GM15510 (cell line): ENCODE results near the gene LMAN2.
A peak's percentile ranks its signal among the peaks of the same experiment; 100 is the strongest.

Experiments
- POLR2A ChIP-seq: IDR thresholded peaks from 3 replicates; pipeline ENCODE4 v1.6.1; 2011; ENCODE audit warnings: borderline replicate concordance; ENCODE audit not compliant: insufficient read length; ENCODE audit errors: extremely low read depth

LMAN2 gene, protein sequence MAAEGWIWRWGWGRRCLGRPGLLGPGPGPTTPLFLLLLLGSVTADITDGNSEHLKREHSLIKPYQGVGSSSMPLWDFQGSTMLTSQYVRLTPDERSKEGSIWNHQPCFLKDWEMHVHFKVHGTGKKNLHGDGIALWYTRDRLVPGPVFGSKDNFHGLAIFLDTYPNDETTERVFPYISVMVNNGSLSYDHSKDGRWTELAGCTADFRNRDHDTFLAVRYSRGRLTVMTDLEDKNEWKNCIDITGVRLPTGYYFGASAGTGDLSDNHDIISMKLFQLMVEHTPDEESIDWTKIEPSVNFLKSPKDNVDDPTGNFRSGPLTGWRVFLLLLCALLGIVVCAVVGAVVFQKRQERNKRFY

DNA sequence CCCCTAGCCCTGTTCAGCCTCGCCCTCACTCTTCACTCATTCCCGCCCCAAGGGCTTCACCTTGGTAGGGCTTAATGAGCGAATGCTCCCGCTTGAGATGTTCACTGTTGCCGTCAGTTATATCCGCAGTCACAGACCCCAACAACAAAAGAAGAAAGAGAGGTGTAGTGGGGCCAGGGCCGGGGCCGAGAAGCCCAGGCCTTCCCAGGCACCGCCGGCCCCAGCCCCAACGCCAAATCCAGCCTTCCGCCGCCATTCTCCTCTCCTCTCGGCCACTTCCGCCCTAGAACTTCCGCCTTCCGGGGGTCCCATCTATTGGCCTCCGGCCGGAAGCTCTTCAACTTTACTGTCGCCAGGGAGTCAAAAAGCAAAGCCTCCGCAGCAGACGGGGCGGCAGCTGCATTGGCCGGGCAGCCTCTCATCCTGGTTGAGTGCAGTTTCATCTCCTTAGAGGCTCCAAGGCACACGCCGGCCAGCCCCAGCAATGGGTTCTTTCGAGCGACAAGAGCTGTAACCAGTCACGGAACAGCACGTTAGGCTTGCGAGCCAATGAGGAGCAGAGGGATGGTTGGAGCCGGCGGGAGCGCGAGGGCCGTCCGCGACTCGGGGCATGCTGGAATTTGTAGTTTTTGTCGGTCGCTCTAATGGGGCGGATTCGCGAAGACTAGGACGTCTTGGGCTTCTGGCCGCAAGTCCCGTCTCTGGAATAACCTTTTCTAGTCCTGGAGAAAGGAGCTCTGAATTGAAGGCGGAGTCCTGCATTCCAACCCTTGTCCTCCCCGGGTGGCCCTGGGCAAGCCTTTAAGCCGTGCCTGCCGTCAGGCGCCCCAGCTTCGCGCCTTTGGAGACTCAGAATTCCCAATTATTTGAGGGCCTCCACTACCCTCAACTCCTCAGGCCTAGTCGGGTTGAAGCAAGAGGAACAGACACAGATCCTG lies at the start of gene LMAN2:
Gene LMAN2, minus strand, starts transcription at position 277 of the 938 bp plus-strand sequence. Its CDS starts 21 bp downstream, at position 256.
- TF ChIP-seq POLR2A: peak; percentile 83

DNA sequence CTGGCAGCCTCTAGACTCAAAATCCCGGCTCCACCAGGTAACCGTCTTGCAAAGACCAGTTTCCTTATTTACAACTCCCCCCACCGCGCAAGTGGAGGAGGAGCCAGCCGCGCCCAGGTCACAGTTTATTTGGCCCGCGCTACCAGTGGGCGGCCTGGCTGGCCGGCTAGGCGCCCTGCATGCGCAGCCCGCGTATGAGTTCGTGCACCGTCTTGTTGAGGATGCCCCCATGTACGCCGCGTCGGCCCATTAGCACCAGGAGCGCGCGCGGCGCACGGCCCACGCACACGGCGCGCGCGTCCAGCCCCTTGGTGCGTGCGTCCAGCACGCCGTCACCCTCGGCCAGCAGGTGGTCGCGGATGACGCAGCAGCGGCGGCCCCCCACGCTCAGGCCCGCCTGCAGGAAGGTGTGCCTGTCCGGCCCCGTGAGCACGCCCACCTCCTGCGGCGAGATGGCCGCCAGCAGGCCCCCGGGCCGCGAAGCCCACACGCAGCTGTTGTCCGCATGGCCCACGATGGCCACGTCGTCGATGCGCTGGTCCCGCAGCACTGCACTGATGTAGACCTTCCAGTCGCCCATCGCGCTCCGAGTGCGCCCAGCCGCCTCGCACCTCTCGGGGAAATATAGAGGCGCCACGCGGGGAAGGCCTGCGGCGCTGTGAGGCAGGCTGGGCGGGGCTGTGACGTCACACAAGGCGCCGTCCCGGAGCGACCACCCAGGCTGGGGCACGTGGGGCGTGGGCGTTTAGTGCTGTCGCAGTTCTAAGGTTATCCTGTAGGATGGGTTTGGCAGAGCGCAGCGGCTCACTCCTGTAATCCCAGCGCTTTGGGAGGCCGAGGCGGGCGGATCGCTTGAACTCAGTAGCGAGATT lies 48.8 kb upstream of the LMAN2 start, which contains the start of gene PFN3:
Gene PFN3, minus strand, starts transcription at position 665 of the 872 bp plus-strand sequence. Its CDS starts 85 bp downstream, at position 580.
- no peak for TF ChIP-seq POLR2A

DNA sequence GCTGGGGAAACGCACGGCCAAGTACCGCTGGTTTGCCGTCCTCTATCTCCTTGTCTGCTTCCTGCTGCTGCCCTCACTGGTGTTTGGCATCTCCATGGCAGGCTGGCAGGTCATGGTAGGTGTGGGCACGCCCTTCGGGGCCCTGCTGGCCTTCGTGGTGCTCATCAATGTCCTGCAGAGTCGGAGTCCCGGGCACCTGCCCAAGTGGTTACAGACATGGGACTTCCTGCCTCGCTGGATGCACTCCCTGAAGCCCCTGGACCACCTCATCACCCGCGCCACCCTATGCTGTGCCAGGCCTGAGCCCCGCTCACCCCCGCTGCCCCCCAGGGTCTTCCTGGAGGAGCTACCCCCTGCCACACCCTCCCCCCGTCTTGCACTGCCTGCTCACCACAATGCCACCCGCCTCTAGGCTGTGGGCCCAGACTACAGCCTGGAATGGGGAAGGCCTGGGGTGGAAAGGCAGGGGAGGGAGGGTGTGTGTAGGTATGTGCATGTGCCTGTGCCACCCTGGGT lies 46.5 kb upstream of the LMAN2 start:
- no peak for TF ChIP-seq POLR2A

DNA sequence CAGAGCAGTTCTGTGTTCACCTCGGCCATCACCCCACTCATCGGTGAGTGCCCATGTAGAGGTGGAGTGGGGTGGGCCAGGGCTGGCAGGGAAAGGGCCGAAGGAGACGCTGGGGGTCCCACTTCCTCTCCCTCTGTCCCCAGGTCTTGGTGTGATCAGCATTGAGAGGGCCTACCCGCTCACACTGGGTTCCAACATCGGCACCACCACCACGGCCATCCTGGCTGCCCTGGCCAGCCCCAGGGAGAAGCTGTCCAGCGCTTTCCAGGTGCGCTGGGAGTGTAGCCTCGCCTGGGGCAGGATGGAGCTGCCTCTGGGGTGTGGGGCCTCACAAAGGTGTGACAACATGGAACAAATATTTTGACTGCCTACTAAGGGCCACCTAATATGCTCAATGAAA lies 45.3 kb upstream of the LMAN2 start:
- TF ChIP-seq POLR2A: no peak

DNA sequence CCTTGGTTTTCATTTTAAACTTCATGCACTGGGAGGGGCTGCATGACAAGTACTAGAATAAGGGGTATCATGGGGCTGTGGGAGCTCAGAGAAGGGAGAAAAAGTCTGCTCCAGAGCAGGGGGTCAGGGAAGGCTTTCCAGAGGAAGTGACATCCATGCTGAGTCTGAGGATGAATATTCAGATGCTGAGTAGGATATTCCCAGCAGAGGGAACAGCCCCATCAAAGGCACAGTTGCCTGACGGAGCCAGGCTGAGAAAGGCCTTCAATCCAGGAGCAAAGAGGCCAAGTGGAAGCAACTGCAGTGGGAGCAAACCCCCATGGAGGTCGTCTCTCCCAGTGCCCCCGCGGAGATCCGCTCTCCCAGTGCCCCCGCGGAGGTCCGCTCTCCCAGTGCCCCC lies 44.6 kb upstream of the LMAN2 start:
- TF ChIP-seq POLR2A: no peak

DNA sequence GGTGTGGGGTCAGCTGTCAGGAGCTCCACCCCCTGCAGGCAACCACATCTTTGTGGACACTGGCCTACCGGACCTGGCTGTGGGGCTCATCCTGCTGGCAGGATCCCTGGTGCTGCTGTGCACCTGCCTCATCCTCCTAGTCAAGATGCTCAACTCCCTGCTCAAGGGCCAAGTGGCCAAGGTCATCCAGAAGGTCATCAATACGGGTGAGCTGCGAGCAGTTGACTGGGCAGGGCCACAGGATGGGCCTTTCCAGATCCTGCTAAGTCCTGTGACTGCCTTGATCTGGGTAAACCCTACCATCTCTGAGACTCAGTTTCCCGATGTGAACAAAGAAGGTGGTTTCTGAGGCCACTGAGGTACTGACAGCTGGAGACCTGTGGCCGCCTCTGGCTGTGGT lies 42.5 kb upstream of the LMAN2 start:
- no peak for TF ChIP-seq POLR2A

DNA sequence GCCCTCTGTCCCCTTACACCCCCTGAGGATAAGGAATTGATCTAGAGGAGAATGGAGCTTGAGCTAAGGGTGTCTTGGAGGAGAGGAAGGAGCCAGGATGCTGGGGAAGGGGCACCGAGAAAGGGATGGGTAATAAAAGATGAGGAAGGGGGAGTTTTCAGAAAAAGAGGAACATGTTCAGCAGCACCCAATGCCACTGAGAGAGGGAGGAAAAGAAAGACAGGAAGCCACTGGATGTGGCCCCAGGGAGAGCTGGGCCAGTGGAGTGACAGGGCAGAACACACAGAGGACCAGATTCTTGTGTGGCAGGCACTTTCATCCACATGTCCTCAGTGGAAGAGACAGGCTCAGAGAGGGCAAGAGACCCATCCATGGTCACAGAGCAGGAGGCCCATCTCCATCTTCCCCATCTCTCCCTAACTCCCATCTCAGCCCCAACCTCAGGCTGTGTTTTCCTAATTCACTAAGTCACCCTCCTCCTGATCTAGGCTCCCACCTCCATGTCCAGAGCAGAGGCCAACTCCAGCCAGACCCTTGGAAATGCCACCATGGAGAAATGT lies 41.8 kb upstream of the LMAN2 start:
- TF ChIP-seq POLR2A: no peak

DNA sequence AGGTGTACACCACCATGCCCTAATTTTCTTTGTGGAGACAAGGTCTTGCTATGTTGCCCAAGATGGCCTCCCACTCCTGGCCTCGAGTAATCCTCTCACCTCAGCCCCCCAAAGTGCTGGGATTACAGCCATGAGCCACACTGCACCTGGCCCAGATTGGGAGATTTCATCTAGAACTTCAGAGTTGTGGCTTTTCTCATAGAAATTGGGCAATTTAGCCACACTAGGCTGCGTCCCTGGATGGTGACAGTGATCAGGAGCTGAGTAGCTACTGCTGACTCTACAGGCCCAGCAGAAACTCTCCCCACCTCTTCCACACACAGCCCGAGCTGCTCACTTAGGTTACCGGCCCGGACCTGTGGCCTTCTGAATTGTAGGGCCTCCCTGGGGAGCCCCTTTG lies 41.3 kb upstream of the LMAN2 start:
- TF ChIP-seq POLR2A: no peak

DNA sequence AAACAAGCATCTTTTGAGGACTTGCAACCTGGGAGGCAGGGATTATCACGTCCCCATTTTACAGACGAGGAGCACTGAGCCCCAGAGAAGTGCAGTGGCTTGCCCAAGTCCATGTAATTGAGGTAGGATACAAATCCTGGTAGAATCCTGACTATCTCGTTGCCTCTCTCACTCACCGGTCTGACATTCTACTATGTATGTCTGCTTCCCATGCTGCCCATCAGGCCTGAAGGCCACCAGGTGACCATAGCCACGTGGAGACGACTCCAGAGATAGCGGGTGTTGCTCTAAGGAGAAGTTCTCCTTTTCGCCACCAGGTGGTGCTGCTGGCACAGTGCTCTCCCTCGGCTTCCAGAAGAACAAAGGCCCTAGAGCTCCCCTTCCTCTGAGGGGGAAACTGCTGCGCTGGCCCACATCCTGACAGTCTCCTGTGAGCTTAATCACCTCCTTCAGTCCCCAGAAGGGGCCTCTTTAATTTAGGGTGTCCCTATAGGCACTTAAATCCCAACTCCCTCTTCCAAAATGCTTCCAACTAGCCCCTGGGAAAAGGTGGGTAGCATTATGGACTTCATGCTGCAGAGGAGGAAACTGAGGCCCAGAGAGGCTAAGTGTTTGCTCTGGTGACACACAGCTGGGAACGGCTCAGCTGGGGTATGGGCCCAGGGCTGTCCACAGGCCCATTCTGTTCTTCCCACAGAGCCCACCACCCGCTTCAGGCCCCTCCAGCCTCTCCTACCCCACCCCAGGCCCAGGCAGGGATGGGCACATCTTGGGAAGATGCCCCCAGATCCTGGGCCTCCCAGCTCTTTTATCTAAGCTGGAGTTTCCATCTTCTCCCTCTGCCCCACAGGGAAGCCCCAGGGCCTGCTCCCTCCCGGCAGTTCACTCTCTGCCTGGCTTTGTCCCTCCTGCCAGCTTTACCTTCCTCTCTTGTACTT lies 39.2 kb upstream of the LMAN2 start:
- TF ChIP-seq POLR2A: no peak

DNA sequence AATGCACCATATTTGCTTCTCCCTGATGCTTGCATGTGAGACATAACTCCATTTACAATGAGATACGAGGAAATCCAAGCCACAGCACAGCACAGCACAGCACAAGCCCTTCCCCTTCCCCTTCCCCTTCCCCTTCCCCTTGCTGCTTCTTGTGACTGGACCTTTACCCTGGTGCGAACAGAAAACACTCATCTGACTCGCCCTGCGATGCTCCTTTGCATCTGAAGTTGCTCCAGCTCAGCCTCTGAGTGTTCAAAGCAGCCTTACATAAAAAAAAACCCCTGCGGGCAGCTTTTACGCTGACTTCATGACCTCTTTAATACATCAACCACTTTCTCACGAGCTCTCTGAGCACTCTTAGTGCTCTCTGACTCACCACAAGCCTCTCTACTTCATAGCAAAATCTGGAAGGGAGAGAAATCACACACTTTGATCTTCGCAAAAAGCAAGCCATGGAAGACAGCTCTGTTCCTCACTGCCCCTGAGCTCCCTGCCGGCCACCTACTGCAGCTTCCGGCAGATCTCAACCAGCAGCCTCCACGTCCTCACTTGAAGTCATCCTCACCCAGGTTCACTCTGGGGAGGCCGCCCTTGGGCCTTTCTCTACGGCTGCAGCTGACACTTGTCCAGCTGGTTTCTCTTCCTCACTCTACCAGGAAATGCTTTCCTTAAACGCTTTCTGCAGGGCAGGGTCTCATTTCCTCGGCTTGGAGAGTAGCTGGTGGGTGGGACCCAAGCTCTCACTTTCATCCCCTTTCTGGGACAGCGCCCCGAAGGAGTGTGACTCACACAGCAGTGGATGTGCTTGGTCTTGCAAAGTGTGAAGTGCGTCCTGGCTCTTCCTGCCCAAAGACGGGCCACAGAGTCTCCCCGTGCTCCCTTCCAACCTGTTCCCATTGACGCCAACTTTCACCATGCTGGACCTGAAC lies 38.0 kb upstream of the LMAN2 start:
- TF ChIP-seq POLR2A: no peak

DNA sequence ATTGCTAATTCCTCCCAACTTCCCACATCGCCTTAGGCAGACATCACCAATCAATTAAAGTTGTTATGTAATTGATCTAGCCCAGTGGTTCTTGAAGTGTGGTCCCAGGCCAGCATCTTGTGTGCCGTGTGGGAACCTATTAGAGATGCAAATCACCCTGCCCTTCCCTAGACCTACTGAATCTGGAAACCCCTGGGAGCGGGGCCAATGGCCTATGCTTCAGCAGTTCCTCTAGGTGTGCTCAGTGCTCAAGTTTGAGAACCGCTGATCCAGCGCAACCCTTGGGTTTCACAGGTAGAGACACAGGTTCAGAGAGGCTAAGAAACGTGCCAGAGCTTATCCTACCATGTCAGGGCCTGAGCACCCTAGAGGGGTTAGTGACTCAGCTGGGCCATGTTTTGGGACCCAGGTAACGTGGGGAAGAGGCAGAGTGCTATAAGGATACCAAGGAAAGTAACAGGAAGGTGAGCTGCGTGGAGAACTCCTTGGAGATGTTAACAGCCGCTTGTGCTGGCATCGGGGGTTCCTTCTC lies 37.1 kb upstream of the LMAN2 start:
- TF ChIP-seq POLR2A: no peak

DNA sequence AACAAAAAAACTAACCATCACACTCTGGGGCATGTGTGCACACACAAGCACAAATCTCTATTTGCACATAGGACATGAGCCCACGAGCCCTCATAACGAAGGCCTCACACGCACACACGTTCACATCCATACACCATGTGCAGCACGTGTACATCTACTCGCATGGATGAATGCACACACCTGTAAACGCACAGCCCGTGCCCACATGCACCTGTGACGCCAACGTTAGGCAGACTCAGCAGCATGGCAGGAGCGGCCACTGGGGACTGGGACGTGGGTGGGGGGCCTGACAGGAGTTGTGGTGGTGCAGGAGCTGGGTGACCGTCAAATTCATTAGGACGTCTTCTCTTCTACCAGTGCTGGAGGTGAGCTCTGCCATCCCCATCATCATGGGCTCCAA lies 35.9 kb upstream of the LMAN2 start:
- no peak for TF ChIP-seq POLR2A

DNA sequence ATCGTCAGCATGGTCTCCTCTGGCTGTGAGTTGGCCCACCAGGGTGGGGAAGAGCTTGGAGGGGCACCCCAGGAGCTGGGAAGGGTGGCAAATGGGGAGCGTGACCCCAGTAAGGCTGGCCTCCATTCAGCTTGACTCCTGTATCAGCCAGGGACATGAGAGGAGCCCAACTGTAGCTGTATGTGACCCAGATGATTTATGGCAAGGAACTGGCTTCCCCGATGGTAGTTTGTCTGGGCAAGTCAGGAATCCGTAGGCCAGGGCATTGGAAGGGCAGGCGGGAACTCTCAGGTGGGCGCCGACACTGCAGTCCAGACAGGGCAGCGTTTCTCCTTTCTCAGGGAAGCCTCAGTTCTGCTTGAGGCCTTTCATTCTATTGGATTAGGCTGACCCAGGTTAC lies 35.1 kb upstream of the LMAN2 start:
- no peak for TF ChIP-seq POLR2A
